Transverse colon (tissue), 4 donors: ENCODE results near the gene PHF21B. TPM values are rescaled to one million over a fixed set of nuclear protein-coding genes. Genes with fewer than 3 reads are reported as not detected.

ENCODE experiments used
- DNase-seq: peaks from one replicate; pipeline ENCODE4 v3.0.0-alpha.2; 2019
- H3K27ac ChIP-seq, 4 donors: fragments of 200-600 bp; sonication (generic); 2 replicates each; pipeline ENCODE4 v1.5.1; 2016 to 2018; ENCODE audit warnings: inconsistent platforms in 4 of 4
- H3K27me3 ChIP-seq: fragments of 200-600 bp; sonication (generic); 2 replicates; pipeline ENCODE4 v1.5.1; 2017; ENCODE audit warnings: inconsistent platforms
- H3K36me3 ChIP-seq, 4 donors: fragments of 200-600 bp; sonication (generic); 2 replicates each; pipeline ENCODE4 v1.5.1; 2017 to 2019; ENCODE audit warnings: inconsistent platforms in 4 of 4
- H3K4me1 ChIP-seq, 4 donors: fragments of 200-600 bp; sonication (generic); 2 replicates each; pipeline ENCODE4 v1.5.1; 2017 to 2020; ENCODE audit warnings: inconsistent platforms in 4 of 4
- H3K4me3 ChIP-seq, 4 donors: fragments of 200-600 bp; sonication (generic); 1 replicate in 1 of 4; 2 replicates in 3 of 4; pipeline versions ENCODE4 v1.5.1 to v1.6.1; 2017 to 2019; ENCODE audit warnings: inconsistent platforms in 4 of 4
- H3K9me3 ChIP-seq, 2 donors: fragments of 200-600 bp; sonication (generic); 2 replicates each; pipeline ENCODE4 v1.5.1; 2017 to 2019; ENCODE audit warnings: inconsistent platforms in 2 of 2
- CTCF ChIP-seq, 5 experiments: fragments of 200-600 bp in 3 of 5; fragments of 450-650 bp in 2 of 5; sonication (generic) in 3 of 5; IDR thresholded peaks; 1 replicate in 2 of 5; 2 replicates in 3 of 5; pipeline ENCODE4 v1.5.1; 2016 to 2017; ENCODE audit warnings: antibody characterized with exemption in 5 of 5, inconsistent platforms in 3 of 5, mild to moderate bottlenecking in 2 of 5, moderate library complexity in 1 of 5
- EP300 ChIP-seq: sonication (generic); formaldehyde crosslinking; IDR thresholded peaks from one replicate; pipeline ENCODE4 v1.6.1; 2017; ENCODE audit warnings: antibody characterized with exemption, low read depth
- POLR2A ChIP-seq: fragments of 450-650 bp; IDR thresholded peaks from one replicate; pipeline ENCODE4 v1.6.1; 2016; ENCODE audit warnings: antibody characterized with exemption, mild to moderate bottlenecking, moderate library complexity
- POLR2AphosphoS5 ChIP-seq, 3 donors: sonication (generic); formaldehyde crosslinking; IDR thresholded peaks; one replicate each; pipeline ENCODE4 v1.6.1; 2016; ENCODE audit warnings: antibody characterized with exemption in 3 of 3
- WGBS, 2 donors: methylation state at CpG; one replicate each; pipeline ENCODE4 v1.1.5; 2018; ENCODE audit warnings: low coverage in 1 of 2; 5-methylcytosine and 5-hydroxymethylcytosine counted together
- in situ Hi-C, 4 donors: fragments of 200-750 bp; cut with MboI; loops; one replicate each; pipeline versions ENCODE4 v1.15.0 to v1.15.1; 2017; ENCODE audit warnings: low sequenced_read_pairs in 3 of 4, low pct_ligation_motif_present in 1 of 4, low pct_unique_long_range_greater_than_20kb in 1 of 4
- intact Hi-C: fragments of 100-400 bp; cut with DNase I; formaldehyde crosslinking; loops from one replicate; pipeline ENCODE4 v1.15.1; 2023; ENCODE audit warnings: low total_unique reads
- total RNA-seq, 4 donors: library from RNA; depleted of rRNA; stranded (reverse); fragments of >200 nt; gene quantifications; one replicate each; pipeline ENCODE4 v1.1.0, GENCODE V29; 2016

Gene PHF21B
- total RNA-seq, 4 donors from 2014 or later = not detected

GRCh38 chr22:45008751-45009605 lies 827 bp downstream of the PHF21B start:
- DNase-seq = no peak
- Histone ChIP-seq H3K9me3 (no peaks in the 10 kb centered on the region), H3K4me3 (peak overlapping the region in 3 of 4 donors; percentile 15 to 45 (median 33)), H3K4me1 (peaks cover 0 to 45% (median 29%) of the 10 kb centered on the region in 4 donors), H3K36me3 (no peaks in the 10 kb centered on the region), H3K27ac (no peak overlapping the region), H3K27me3 (peaks cover 91% of the 10 kb centered on the region)
- in situ Hi-C loops (no loop called here), intact Hi-C loops (no loop called here)
- WGBS, 2 donors = 4% methylated on average over 38 of the region's 90 CpGs; no CpG with 5 or more reads in 1 of the 2 donors
- TF ChIP-seq CTCF (IDR thresholded peaks at IDR 0.05) (no peak), EP300 (no peak), POLR2A (no peak), POLR2AphosphoS5 (IDR thresholded peaks at IDR 0.05) (no peak)

- H3K27ac ChIP-seq = peak overlapping the region in 2 of 4 donors; percentile 51 to 57
- no peak for DNase-seq
- no peaks in the 10 kb centered on the region for H3K9me3 ChIP-seq
- TF ChIP-seq CTCF (IDR thresholded peaks at IDR 0.05) = no peak
- H3K4me1 ChIP-seq = peaks cover 0 to 45% (median 29%) of the 10 kb centered on the region in 4 donors
- intact Hi-C loops = no loop called here
- H3K4me3 ChIP-seq = peak overlapping the region; percentile 6 to 45 (median 22)
- H3K27me3 ChIP-seq = peaks cover 90% of the 10 kb centered on the region
- in situ Hi-C loops = no loop called here
- no peaks in the 10 kb centered on the region for H3K36me3 ChIP-seq
- WGBS, 2 donors = 3% methylated on average over 7 of the region's 46 CpGs; no CpG with 5 or more reads in 1 of the 2 donors
Observed at GRCh38 chr22:45008186-45008681, 1.6 kb downstream of the PHF21B start.

- Histone ChIP-seq H3K36me3 (no peaks in the 10 kb centered on the region), H3K27me3 (peaks cover 87% of the 10 kb centered on the region), H3K4me1 (peaks cover 0 to 45% (median 29%) of the 10 kb centered on the region in 4 donors), H3K4me3 (peak overlapping the region; percentile 6 to 45 (median 22)), H3K27ac (peak overlapping the region in 3 of 4 donors; percentile 13 to 63 (median 57)), H3K9me3 (no peaks in the 10 kb centered on the region)
- intact Hi-C loops (no loop called here), in situ Hi-C loops (no loop called here)
- 1% methylated on average over 21 of the region's 90 CpGs; no CpG with 5 or more reads in 1 of the 2 donors for WGBS, 2 donors
- TF ChIP-seq EP300 = no peak
- TF ChIP-seq POLR2A = no peak
- no peak for TF ChIP-seq CTCF (IDR thresholded peaks at IDR 0.05)
- TF ChIP-seq POLR2AphosphoS5 (IDR thresholded peaks at IDR 0.05) = no peak
- no peak for DNase-seq
Observed at GRCh38 chr22:45007391-45008185, 2.2 kb downstream of the PHF21B start.

- WGBS, 2 donors = 4% methylated on average over 35 of the region's 44 CpGs; no CpG with 5 or more reads in 1 of the 2 donors
- H3K4me3 ChIP-seq = peak overlapping the region in 3 of 4 donors; percentile 13 to 45 (median 31)
- TF ChIP-seq EP300 (no peak), POLR2AphosphoS5 (IDR thresholded peaks at IDR 0.05) (no peak), CTCF (IDR thresholded peaks at IDR 0.05) (no peak), POLR2A (no peak)
- H3K27me3 ChIP-seq = peaks cover 81% of the 10 kb centered on the region
- DNase-seq = no peak
- no peaks in the 10 kb centered on the region for H3K9me3 ChIP-seq
- H3K4me1 ChIP-seq = peaks cover 0 to 45% (median 29%) of the 10 kb centered on the region in 4 donors
- intact Hi-C loops (no loop called here), in situ Hi-C loops (no loop called here)
- H3K36me3 ChIP-seq = no peaks in the 10 kb centered on the region
- H3K27ac ChIP-seq = peak overlapping the region in 3 of 4 donors; percentile 13 to 63 (median 57)
Observed at GRCh38 chr22:45006964-45007390, 2.8 kb downstream of the PHF21B start.
